Endodermal cell (in vitro differentiated cells): ENCODE data around the gene MBP. TPM values are rescaled to one million over a fixed set of nuclear protein-coding genes. Genes with fewer than 3 reads are reported as not detected.

Experiments
- DNase-seq: peaks from one replicate; pipeline ENCODE4 v3.0.0-alpha.2; 2017
- H3K27ac ChIP-seq: 2 replicates; pipeline ENCODE4 v1.5.1; 2013; ENCODE audit warnings: mild to moderate bottlenecking, low read depth, low read length, moderate library complexity
- H3K27me3 ChIP-seq: 2 replicates; pipeline ENCODE4 v1.6.1; 2013; ENCODE audit warnings: mild to moderate bottlenecking, low read length, moderate library complexity; ENCODE audit not compliant: insufficient read depth, control insufficient read depth, poor library complexity, severe bottlenecking
- H3K36me3 ChIP-seq: 2 replicates; pipeline ENCODE4 v1.7.0; 2013; ENCODE audit warnings: mild to moderate bottlenecking, low read length, moderate library complexity; ENCODE audit not compliant: control insufficient read depth, insufficient read depth
- H3K4me1 ChIP-seq: one replicate; pipeline ENCODE4 v1.7.0; 2013; ENCODE audit warnings: low read length; ENCODE audit not compliant: control insufficient read depth, insufficient read depth
- H3K4me3 ChIP-seq: 2 replicates; pipeline ENCODE4 v1.5.1; 2013; ENCODE audit warnings: mild to moderate bottlenecking, low read length, moderate library complexity
- H3K9ac ChIP-seq: 2 replicates; pipeline ENCODE4 v1.6.1; 2013; ENCODE audit warnings: mild to moderate bottlenecking, low read length, moderate library complexity; ENCODE audit not compliant: poor library complexity, severe bottlenecking; ENCODE audit errors: extremely low read depth
- H3K9me3 ChIP-seq: 2 replicates; pipeline ENCODE4 v1.6.1; 2013; ENCODE audit warnings: mild to moderate bottlenecking, low read length, moderate library complexity; ENCODE audit not compliant: control insufficient read depth
- H3K27ac Mint-ChIP-seq: 2 replicates; pipeline ENCODE4 v1.8.0; 2020; ENCODE audit warnings: mixed read lengths
- H3K27me3 Mint-ChIP-seq: 2 replicates; pipeline ENCODE4 v1.8.0; 2021; ENCODE audit warnings: mild to moderate bottlenecking, mixed read lengths; ENCODE audit not compliant: insufficient read depth
- H3K36me3 Mint-ChIP-seq: 2 replicates; pipeline ENCODE4 v1.8.0; 2020; ENCODE audit warnings: low read depth, mixed read lengths
- H3K4me1 Mint-ChIP-seq: 2 replicates; pipeline ENCODE4 v1.8.0; 2020; ENCODE audit warnings: mixed read lengths
- H3K4me3 Mint-ChIP-seq: 2 replicates; pipeline ENCODE4 v1.8.0; 2020; ENCODE audit warnings: mild to moderate bottlenecking, moderate library complexity, mixed read lengths
- H3K9me3 Mint-ChIP-seq: 2 replicates; pipeline ENCODE4 v1.8.0; 2020; ENCODE audit warnings: mild to moderate bottlenecking, mixed read lengths
- CTCF ChIP-seq: fragments of 200-600 bp; sonication (generic); conservative IDR thresholded peaks from 2 replicates; pipeline ENCODE4 v1.5.0; 2021; ENCODE audit warnings: antibody characterized with exemption, mild to moderate bottlenecking
- WGBS, 2 experiments: methylation state at CpG; one replicate each; pipeline versions ENCODE4 v1.1.5 to v1.1.7; 2013; ENCODE audit warnings: missing lambda C conversion rate in 2 of 2, mixed read lengths in 1 of 2; ENCODE audit not compliant: insufficient coverage in 1 of 2, insufficient read length in 1 of 2; 5-methylcytosine and 5-hydroxymethylcytosine counted together
- total RNA-seq, 2 donors: library from RNA; stranded (reverse); fragmentation: NEBNext Ultra II Directional in 1 of 2; extraction: Animal tissue kit (Norgen Biotek cat#: 25700) in 1 of 2; gene quantifications; 2 replicates in 1 of 2; 3 replicates in 1 of 2; pipeline ENCODE4 v1.2.1, GENCODE V29; 2021

Gene MBP
- total RNA-seq, 2 donors from 2014 or later = 16.3 to 19.0 TPM

GRCh38 chr18:76943542-76944339 lies 188.8 kb downstream of the MBP start:
- no peak for DNase-seq
- no peaks in the 10 kb centered on the region for H3K4me1 Mint-ChIP-seq
- no peaks in the 10 kb centered on the region for H3K27me3 Mint-ChIP-seq
- H3K27ac ChIP-seq = no peak overlapping the region
- H3K27ac Mint-ChIP-seq = no peak overlapping the region
- no peaks in the 10 kb centered on the region for H3K27me3 ChIP-seq
- no peak for TF ChIP-seq CTCF
- no peak overlapping the region for H3K4me3 ChIP-seq
- H3K36me3 Mint-ChIP-seq = peaks cover 62% of the 10 kb centered on the region
- H3K9me3 Mint-ChIP-seq = peaks cover 5% of the 10 kb centered on the region
- H3K4me3 Mint-ChIP-seq = no peak overlapping the region
- no peaks in the 10 kb centered on the region for H3K4me1 ChIP-seq
- WGBS, 2 experiments = 95 to 100% methylated on average over 2 to 6 of the region's 6 CpGs
- peaks cover 33% of the 10 kb centered on the region for H3K36me3 ChIP-seq
- no peaks in the 10 kb centered on the region for H3K9me3 ChIP-seq
- no peak overlapping the region for H3K9ac ChIP-seq

GRCh38 chr18:76941284-76941683 lies 191.3 kb downstream of the MBP start:
- Mint-ChIP-seq H3K27me3 (no peaks in the 10 kb centered on the region), H3K9me3 (peaks cover 5% of the 10 kb centered on the region), H3K4me1 (no peaks in the 10 kb centered on the region), H3K36me3 (peaks cover 63% of the 10 kb centered on the region), H3K27ac (no peak overlapping the region), H3K4me3 (no peak overlapping the region)
- WGBS, 2 experiments = 95 to 97% methylated on average over 4 to 9 of the region's 9 CpGs
- H3K27ac ChIP-seq = no peak overlapping the region
- no peak for DNase-seq
- no peak for TF ChIP-seq CTCF
- H3K27me3 ChIP-seq = no peaks in the 10 kb centered on the region
- no peak overlapping the region for H3K4me3 ChIP-seq
- no peak overlapping the region for H3K9ac ChIP-seq
- peaks cover 45% of the 10 kb centered on the region for H3K36me3 ChIP-seq
- H3K4me1 ChIP-seq = no peaks in the 10 kb centered on the region
- H3K9me3 ChIP-seq = no peaks in the 10 kb centered on the region

GRCh38 chr18:76938619-76939018 lies 194.0 kb downstream of the MBP start:
- Mint-ChIP-seq H3K9me3 (no peaks in the 10 kb centered on the region), H3K36me3 (peaks cover 50% of the 10 kb centered on the region), H3K27ac (no peak overlapping the region), H3K4me1 (no peaks in the 10 kb centered on the region), H3K4me3 (no peak overlapping the region), H3K27me3 (no peaks in the 10 kb centered on the region)
- Histone ChIP-seq H3K27ac (no peak overlapping the region), H3K9ac (no peak overlapping the region), H3K27me3 (no peaks in the 10 kb centered on the region), H3K4me1 (no peaks in the 10 kb centered on the region), H3K4me3 (no peak overlapping the region), H3K36me3 (peaks cover 56% of the 10 kb centered on the region), H3K9me3 (no peaks in the 10 kb centered on the region)
- no peak for TF ChIP-seq CTCF
- 94 to 96% methylated on average over 9 to 12 of the region's 12 CpGs for WGBS, 2 experiments
- DNase-seq = no peak
